Measurements from ENCODE around the gene EEF1A1. TPM values are rescaled to one million over a fixed set of nuclear protein-coding genes. Genes with fewer than 3 reads are reported as not detected.
A peak's percentile ranks its signal among the peaks of the same experiment; 100 is the strongest.

The EEF1A1 gene
- total and polyA plus RNA-seq, 2 of the 4 experiments (the other 2 are of a cell fraction) = 14,757 to 30,152 TPM

GRCh38 chr6:73513496-73513854 lies 7.4 kb downstream of the EEF1A1 start:
- Histone ChIP-seq H2AK5ac (ENCODE audit: low read depth, low read length) (no peak overlapping the region), H3K4me1 (ENCODE audit: control insufficient read depth, insufficient read depth, low read length) (0 out of 2 replicates have a peak, but pooled peaks cover 2% of the 10 kb centered on the region), H3K79me1 (ENCODE audit: low read depth in 1 of 2, low read length in 2 of 2) (peaks cover 7 to 28% of the 10 kb centered on the region in 2 experiments; a peak in 2 of 4 replicates), H2BK15ac (ENCODE audit: low read depth, low read length) (no peak overlapping the region), H3K56ac (ENCODE audit: extremely low read depth, insufficient read depth, low read length) (no peak overlapping the region), H3K9me1 (ENCODE audit: insufficient read depth, low read length) (no peaks in the 10 kb centered on the region), H3K36me3 (ENCODE audit: control insufficient read depth, insufficient read depth, low read length) (peaks cover 24% of the 10 kb centered on the region), H3K9ac (ENCODE audit: low read depth, low read length) (no peak overlapping the region), H3K27ac (ENCODE audit: insufficient read depth, low read length) (no peak overlapping the region), H3K4ac (ENCODE audit: low read depth, low read length) (no peak overlapping the region), H3K9me3 (ENCODE audit: control insufficient read depth, insufficient read depth, low read length) (no peaks in the 10 kb centered on the region), H3K4me2 (ENCODE audit: low read depth, low read length) (no peak overlapping the region), H2AFZ (replicated peaks; ENCODE audit: low read length, poor library complexity) (no peak overlapping the region), H3K4me3 (ENCODE audit: insufficient read depth, low read depth, low read length) (no peak overlapping the region), H3K18ac (ENCODE audit: low read depth, low read length) (no peak overlapping the region), H3K27me3 (ENCODE audit: control insufficient read depth, insufficient read depth, low read length) (no peaks in the 10 kb centered on the region), H2AK9ac (replicated peaks; ENCODE audit: low read depth, low read length, poor library complexity) (no peak overlapping the region), H4K20me1 (ENCODE audit: insufficient read depth, low read length) (peaks cover 58% of the 10 kb centered on the region), H2BK5ac (ENCODE audit: low read depth, low read length, poor library complexity, severe bottlenecking) (no peak overlapping the region), H2BK120ac (ENCODE audit: low read depth, low read length) (no peak overlapping the region), H4K8ac (ENCODE audit: low read depth in 2 of 2, low read length in 2 of 2) (no peak overlapping the region), H4K5ac (ENCODE audit: low read depth, low read length) (no peak overlapping the region), H2BK20ac (ENCODE audit: low read depth, low read length) (no peak overlapping the region), H3K23ac (ENCODE audit: low read depth, low read length) (no peak overlapping the region), H4K91ac (ENCODE audit: insufficient read depth, low read depth, low read length) (no peak overlapping the region), H3K14ac (replicated peaks; ENCODE audit: low read depth, low read length) (no peak overlapping the region)
- ATAC-seq (ENCODE audit: low read depth) (peak; percentile 12), DNase-seq (peak; percentile 51)
- peak; percentile 76 for TF ChIP-seq POLR2A (IDR thresholded peaks at IDR 0.05; ENCODE audit: low read depth, low read length)
- no peak for TF ChIP-seq ELK1 (IDR thresholded peaks at IDR 0.05; ENCODE audit: borderline replicate concordance, low read depth, low read length)
- intact Hi-C loops (cut with micrococcal nuclease) = no loop called here
- no CpG with 5 or more reads among the region's 3 CpGs for WGBS, 2 experiments (ENCODE audit: extremely low coverage in 2 of 2, insufficient read length in 1 of 2)
- no TSS peak for BruUV-seq (replicated peaks)
- in situ Hi-C loops (cut with MboI; ENCODE audit: low sequenced_read_pairs) = no loop called here
- dilution Hi-C loops (cut with HindIII; ENCODE audit: low sequenced_read_pairs, unreplicated experiment) = no loop called here
- ChIA-PET POLR2A (ENCODE audit: unreplicated experiment) (interaction anchor here (0.6 to 1.9 kb wide), 7 partner anchors 67 to 119 kb away, joined by 3 to 13 read pairs (median 5); no protein-coding TSS in a partner anchor), CTCF (interaction anchor here (0.9 to 1.6 kb wide), 2 partner anchors 66 to 98 kb away, joined by 5 to 8 read pairs; no protein-coding TSS in a partner anchor)

Data from IMR-90 (cell line).